A549 (cell line): ENCODE results near the gene MSRB3. TPM values are rescaled to one million over a fixed set of nuclear protein-coding genes. Genes with fewer than 3 reads are reported as not detected.

Experiments used
- ATAC-seq, 2 experiments: fragments of 200-7000 bp in 1 of 2; fragments of >200 bp in 1 of 2; cut with Nextera tagmentation in 1 of 2; cut with Tn5 transposase in 1 of 2; 3 replicates each; pipeline versions ENCODE4 v1.8.0 to v1.9.1; 2018 to 2020; ENCODE audit warnings: mild to moderate bottlenecking in 1 of 2, moderate library complexity in 1 of 2
- CTCF ChIA-PET: fragments of 300-600 bp; sonication (Branson Sonifier 250); formaldehyde crosslinking; extraction: SDS; loops from one replicate; lab custom pipeline; 2021; ENCODE audit warnings: antibody characterized with exemption, inconsistent platforms; lab: Yijun Ruan, JAX
- POLR2A ChIA-PET: fragments of 350-600 bp; formaldehyde crosslinking; extraction: SDS; loops from one replicate; lab custom pipeline; 2021; ENCODE audit warnings: antibody characterized with exemption, inconsistent platforms; lab: Yijun Ruan, JAX
- DNase-seq, 2 experiments: peaks; one replicate each; pipeline versions ENCODE4 v3.0.0 to v3.0.0-alpha.2; 2011 to 2016; ENCODE audit warnings: low read depth in 1 of 2, low spot score in 1 of 2
- FAIRE-seq: peaks from 2 replicates; lab custom pipeline; 2011; peaks lifted over from hg19 to GRCh38; lab: Jason Lieb, UNC
- H3K27ac ChIP-seq, 2 experiments: fragments of >200 bp; sonication (Bioruptor Twin); formaldehyde crosslinking; 3 replicates each; pipeline ENCODE4 v1.5.1; 2016 to 2017
- H3K4me1 ChIP-seq: fragments of >200 bp; sonication (Bioruptor Twin); formaldehyde crosslinking; 3 replicates; pipeline ENCODE4 v1.6.1; 2016
- H3K4me2 ChIP-seq: fragments of >200 bp; sonication (Bioruptor Twin); formaldehyde crosslinking; 3 replicates; pipeline ENCODE4 v1.6.1; 2016
- H3K4me3 ChIP-seq: fragments of >200 bp; sonication (Bioruptor Twin); formaldehyde crosslinking; 3 replicates; pipeline ENCODE4 v1.5.1; 2016
- H3K9me3 ChIP-seq: fragments of >200 bp; sonication (Bioruptor Twin); formaldehyde crosslinking; 3 replicates; pipeline ENCODE4 v1.6.1; 2016
- BHLHE40 ChIP-seq: IDR thresholded peaks from 2 replicates; pipeline ENCODE4 v1.6.1; 2012; ENCODE audit warnings: low read depth, low read length, inconsistent platforms
- CBX8 ChIP-seq: fragments of 200-600 bp; sonication (generic); IDR thresholded peaks from 2 replicates; pipeline ENCODE4 v1.6.1; 2016
- CEBPB ChIP-seq, 2 experiments: fragments of >200 bp in 1 of 2; sonication (Bioruptor Twin) in 1 of 2; formaldehyde crosslinking in 1 of 2; IDR thresholded peaks; 2 replicates each; pipeline ENCODE4 v1.6.1; 2012 to 2016
- CHD2 ChIP-seq: fragments of 150-350 bp; IDR thresholded peaks from 2 replicates; pipeline ENCODE4 v1.6.1; 2014; ENCODE audit warnings: low read length; ENCODE audit not compliant: partially characterized antibody
- CHD4 ChIP-seq: fragments of 200-600 bp; sonication (generic); IDR thresholded peaks from 2 replicates; pipeline ENCODE4 v1.6.1; 2016; ENCODE audit warnings: antibody characterized with exemption, mild to moderate bottlenecking, borderline replicate concordance
- EHF ChIP-seq: fragments of 250-450 bp; sonication (Bioruptor Pico); IDR thresholded peaks from 2 replicates; pipeline ENCODE4 v1.5.0; 2020; ENCODE audit warnings: mild to moderate bottlenecking
- ELK1 ChIP-seq: fragments of 150-350 bp; IDR thresholded peaks from 2 replicates; pipeline ENCODE4 v1.6.1; 2014; ENCODE audit warnings: low read depth, mild to moderate bottlenecking, low read length
- FOSB ChIP-seq: fragments of 250-450 bp; sonication (Bioruptor Pico); IDR thresholded peaks from 2 replicates; pipeline ENCODE4 v1.5.0; 2020; ENCODE audit warnings: mild to moderate bottlenecking, moderate library complexity
- FOXS1 ChIP-seq: fragments of 250-450 bp; sonication (Bioruptor Pico); IDR thresholded peaks from 2 replicates; pipeline ENCODE4 v1.5.0; 2020; ENCODE audit warnings: mild to moderate bottlenecking, moderate library complexity
- GATA3 ChIP-seq: IDR thresholded peaks from 2 replicates; pipeline ENCODE4 v1.6.1; 2012; ENCODE audit warnings: borderline replicate concordance
- HOXA7 ChIP-seq: fragments of 250-450 bp; sonication (Bioruptor Pico); IDR thresholded peaks from 2 replicates; pipeline ENCODE4 v1.5.0; 2020; ENCODE audit warnings: mild to moderate bottlenecking, moderate library complexity
- KDM5A ChIP-seq: fragments of 200-600 bp; sonication (generic); IDR thresholded peaks from 2 replicates; pipeline ENCODE4 v1.6.1; 2016; ENCODE audit warnings: antibody characterized with exemption, mild to moderate bottlenecking
- MAFK ChIP-seq: fragments of 450-650 bp; IDR thresholded peaks from 2 replicates; pipeline ENCODE4 v1.6.1; 2014; ENCODE audit not compliant: partially characterized antibody
- MYC ChIP-seq: IDR thresholded peaks from 2 replicates; pipeline ENCODE4 v1.6.1; 2012; ENCODE audit warnings: mild to moderate bottlenecking, inconsistent platforms, low read length, improper control_type of control experiment, borderline replicate concordance
- NPAS2 ChIP-seq: fragments of 250-450 bp; sonication (Bioruptor Pico); IDR thresholded peaks from 2 replicates; pipeline ENCODE4 v1.8.0; 2022; ENCODE audit warnings: mild to moderate bottlenecking, moderate library complexity, borderline replicate concordance
- POLR2A ChIP-seq: IDR thresholded peaks from 2 replicates; pipeline ENCODE4 v1.6.1; 2012; ENCODE audit warnings: mild to moderate bottlenecking, low read length
- REST ChIP-seq: fragments of 200-600 bp; sonication (generic); IDR thresholded peaks from 2 replicates; pipeline ENCODE4 v1.6.1; 2016; ENCODE audit warnings: antibody characterized with exemption, mild to moderate bottlenecking, moderate library complexity
- RFX5 ChIP-seq: fragments of 450-650 bp; IDR thresholded peaks from 2 replicates; pipeline ENCODE4 v1.7.1; 2014; ENCODE audit warnings: antibody characterized with exemption, mild to moderate bottlenecking, moderate library complexity
- ZNF302 ChIP-seq: fragments of 250-450 bp; sonication (Bioruptor Pico); IDR thresholded peaks from 2 replicates; pipeline ENCODE4 v1.9.0; 2021; ENCODE audit warnings: inconsistent platforms, mild to moderate bottlenecking, moderate library complexity
- WGBS: methylation state at CpG from one replicate; pipeline ENCODE4 v1.1.6; 2017; ENCODE audit errors: missing lambda C conversion rate; 5-methylcytosine and 5-hydroxymethylcytosine counted together
- polyA plus RNA-seq, 4 experiments: library from polyadenylated mRNA; depleted of rRNA in 3 of 4; stranded (reverse); fragments of >200 nt; fragmentation: RNase III in 1 of 4; extraction: RNeasy Plus Mini Kit Qiagen cat#74134 plus additional on column Dnase treatment in 1 of 4; gene quantifications; 2 replicates in 3 of 4; 3 replicates in 1 of 4; pipeline ENCODE4 v1.2.3, GENCODE V29; 2011 to 2017

The MSRB3 gene
- polyA plus RNA-seq, 2 of the 4 experiments (the other 2 are of a cell fraction) = 25.2 to 46.1 TPM

DNA sequence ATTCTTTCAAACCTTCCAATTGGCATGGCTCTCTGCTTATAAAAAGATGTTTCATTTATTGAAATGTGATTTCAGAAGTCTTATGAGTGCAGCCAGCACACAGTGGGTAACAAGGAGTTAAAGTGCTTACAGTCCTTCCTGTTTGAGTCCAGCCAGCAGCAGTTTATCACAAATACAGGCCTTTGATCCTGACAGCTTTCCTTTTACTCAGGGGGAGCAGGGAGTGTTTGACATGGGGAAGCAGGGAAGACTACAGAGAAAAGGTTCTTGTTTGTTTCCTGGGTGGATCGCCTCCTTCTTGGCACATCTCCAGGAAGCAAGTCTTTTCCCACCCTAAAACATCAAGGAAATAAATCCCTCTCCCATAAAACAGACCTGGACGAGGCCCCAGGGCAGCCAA lies 216.1 kb downstream of the MSRB3 start (continued):
- TF ChIP-seq HOXA7 (CRISPR knock-in tag) (no peak), KDM5A (no peak), ELK1 (no peak), POLR2A (no peak), ZNF302 (CRISPR knock-in tag) (no peak), REST (no peak), RFX5 (no peak)

DNA sequence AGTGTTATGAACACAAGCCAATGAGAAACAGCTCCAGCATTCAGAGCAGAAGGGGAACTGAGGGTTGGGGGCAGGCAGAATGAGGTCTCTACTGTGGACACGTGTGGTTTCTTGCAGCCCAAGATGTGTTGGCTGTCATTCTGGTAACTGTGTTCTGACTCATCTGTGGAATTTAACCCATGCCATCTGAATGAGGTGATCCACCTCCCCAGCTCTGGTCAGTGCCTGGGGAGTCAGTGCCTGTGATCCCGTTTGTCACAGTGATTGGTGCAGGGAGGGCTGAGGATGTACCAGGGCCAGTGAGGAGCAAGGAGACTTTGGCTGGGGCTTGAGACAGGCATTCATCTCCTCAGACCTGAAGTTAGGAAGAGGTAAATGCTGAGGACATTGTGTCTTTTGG lies 216.8 kb downstream of the MSRB3 start:
- ChIA-PET POLR2A (no interaction called here), CTCF (no interaction called here)
- DNase-seq = peak; percentile 6 to 20
- TF ChIP-seq CHD2 = no peak
- no peak for TF ChIP-seq RFX5
- TF ChIP-seq NPAS2 (CRISPR knock-in tag) = no peak
- no peak for TF ChIP-seq FOXS1
- no peak for TF ChIP-seq CHD4
- TF ChIP-seq CEBPB (IDR thresholded peaks at IDR 0.05) = no peak
- no peak for TF ChIP-seq MYC
- TF ChIP-seq CBX8 = no peak
- TF ChIP-seq EHF (CRISPR knock-in tag) = no peak
- 4% methylated on average over 2 of the region's 2 CpGs for WGBS
- FAIRE-seq = no peak
- Histone ChIP-seq H3K27ac (0 out of 6 replicates have a peak overlapping the region, but pooled peaks of 1 of the 2 experiments have one; percentile 22), H3K4me3 (no peak overlapping the region), H3K4me2 (peak overlapping the region; percentile 23; the same call in 2 of the 3 replicates), H3K4me1 (peaks cover 10% of the 10 kb centered on the region; the same call in 1 of the 3 replicates), H3K9me3 (no peaks in the 10 kb centered on the region)
- peak; percentile 64 to 72 for ATAC-seq

GRCh38 chr12:65496617-65497016 lies 218.1 kb downstream of the MSRB3 start:
- Histone ChIP-seq H3K9me3 (no peaks in the 10 kb centered on the region), H3K27ac (no peak overlapping the region), H3K4me1 (peaks cover 10% of the 10 kb centered on the region; the same call in 1 of the 3 replicates), H3K4me2 (no peak overlapping the region), H3K4me3 (no peak overlapping the region)
- no peak for FAIRE-seq
- POLR2A ChIA-PET = no interaction called here
- no peak for DNase-seq
- ATAC-seq = no peak
- no peak for TF ChIP-seq CEBPB (IDR thresholded peaks at IDR 0.05)
- TF ChIP-seq, all 56 proteins: peak for 0
- CTCF ChIA-PET = no interaction called here
- WGBS = 72% methylated on average over 2 of the region's 2 CpGs

- POLR2A ChIA-PET = no interaction called here
- FAIRE-seq = no peak
These were observed 219.2 kb downstream of the MSRB3 start for GRCh38 chr12:65497660-65498059.

More at GRCh38 chr12:65497660-65498059, 219.2 kb downstream of the MSRB3 start:
- ATAC-seq = no peak
- no peaks in the 10 kb centered on the region for H3K9me3 ChIP-seq
- TF ChIP-seq POLR2A = no peak
- no peak for TF ChIP-seq BHLHE40
- TF ChIP-seq HOXA7 (CRISPR knock-in tag) = no peak
- no peak for TF ChIP-seq MAFK
- TF ChIP-seq FOSB (CRISPR knock-in tag) = no peak
- TF ChIP-seq NPAS2 (CRISPR knock-in tag) = no peak
- TF ChIP-seq GATA3 = no peak
- no peak for TF ChIP-seq KDM5A
- no peak for TF ChIP-seq MYC
- no peak for DNase-seq
- H3K4me2 ChIP-seq = no peak overlapping the region
- H3K4me1 ChIP-seq = peaks cover 10% of the 10 kb centered on the region; the same call in 1 of the 3 replicates
- no peak overlapping the region for H3K27ac ChIP-seq
- CTCF ChIA-PET = interaction anchor here (1.6 kb wide), 1 partner anchor 19 kb away, joined by 4 read pairs; no protein-coding TSS in a partner anchor
- 41% methylated on average over 4 of the region's 4 CpGs for WGBS
- no peak overlapping the region for H3K4me3 ChIP-seq
